GM15510 (cell line): Measurements from ENCODE around the gene CYP27C1.

Experiments used
- POLR2A ChIP-seq: IDR thresholded peaks from 3 replicates; pipeline ENCODE4 v1.6.1; 2011; ENCODE audit warnings: borderline replicate concordance; ENCODE audit not compliant: insufficient read length; ENCODE audit errors: extremely low read depth

CYP27C1 gene

DNA sequence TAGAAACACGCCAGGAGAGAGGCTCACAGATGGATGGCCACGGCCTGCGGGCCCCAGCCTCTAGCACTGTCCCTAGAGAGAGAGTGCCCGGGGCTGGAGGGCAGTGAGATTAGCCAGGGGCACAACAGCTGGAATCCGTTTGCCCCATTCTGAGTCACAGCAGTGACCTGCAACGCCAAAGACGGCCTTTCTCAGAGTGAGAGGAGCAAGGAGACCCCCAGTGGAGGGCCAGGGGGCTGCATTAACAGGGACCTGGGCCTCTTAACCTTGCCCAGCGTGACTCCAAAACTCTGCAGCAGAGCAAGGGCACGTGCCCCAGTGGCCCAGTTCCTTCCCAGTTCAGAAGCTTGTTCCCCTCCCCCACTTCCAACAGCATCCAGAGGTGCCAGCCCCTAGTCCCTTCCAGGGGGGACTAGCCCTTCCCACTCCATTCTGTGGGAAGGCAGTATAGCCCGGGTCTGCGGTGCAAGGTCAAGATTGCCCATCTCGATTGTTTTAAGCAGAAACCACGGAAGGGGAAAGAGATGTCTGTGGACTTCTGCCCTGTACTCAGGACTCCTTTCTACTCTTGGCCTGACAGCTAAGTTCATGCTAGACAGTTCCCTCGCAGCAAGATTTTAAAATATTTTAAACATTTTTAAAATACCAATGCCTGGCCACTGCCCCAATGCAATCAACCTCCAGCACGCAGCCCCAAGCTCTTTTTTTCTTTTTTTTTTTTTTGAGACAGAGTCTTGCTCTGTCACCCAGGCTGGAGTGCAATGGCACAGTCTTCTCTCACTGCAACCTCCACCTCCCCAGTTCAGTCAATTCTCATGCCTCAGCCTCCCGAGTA, 62.2 kb downstream of the CYP27C1 start:
- TF ChIP-seq POLR2A = no peak

DNA sequence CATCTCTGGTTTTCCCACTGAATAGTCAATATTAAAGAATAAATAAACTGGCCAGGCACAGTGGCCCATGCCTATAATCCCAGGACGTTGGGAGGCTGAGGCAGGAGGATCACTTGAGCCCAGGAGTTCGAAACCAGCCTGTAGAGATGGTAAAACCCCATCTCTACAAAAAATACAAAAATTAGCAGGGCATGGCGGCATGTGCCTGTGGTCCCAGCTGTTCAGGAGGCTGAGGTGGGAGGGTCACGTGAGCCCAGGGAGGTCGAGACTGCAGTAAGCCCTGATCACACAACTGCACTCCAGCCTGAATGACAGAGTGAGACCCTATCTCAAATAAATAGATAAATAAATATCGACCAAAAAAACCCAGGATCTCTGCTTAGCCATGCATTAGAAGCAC, 63.0 kb downstream of the CYP27C1 start:
- TF ChIP-seq POLR2A = no peak

GRCh38 chr2:127155947-127156346, 64.2 kb downstream of the CYP27C1 start:
- no peak for TF ChIP-seq POLR2A

- no peak for TF ChIP-seq POLR2A
Measured at GRCh38 chr2:127155028-127155581, 65.0 kb downstream of the CYP27C1 start.

- TF ChIP-seq POLR2A = no peak
Measured at GRCh38 chr2:127154396-127154795, 65.7 kb downstream of the CYP27C1 start.

DNA sequence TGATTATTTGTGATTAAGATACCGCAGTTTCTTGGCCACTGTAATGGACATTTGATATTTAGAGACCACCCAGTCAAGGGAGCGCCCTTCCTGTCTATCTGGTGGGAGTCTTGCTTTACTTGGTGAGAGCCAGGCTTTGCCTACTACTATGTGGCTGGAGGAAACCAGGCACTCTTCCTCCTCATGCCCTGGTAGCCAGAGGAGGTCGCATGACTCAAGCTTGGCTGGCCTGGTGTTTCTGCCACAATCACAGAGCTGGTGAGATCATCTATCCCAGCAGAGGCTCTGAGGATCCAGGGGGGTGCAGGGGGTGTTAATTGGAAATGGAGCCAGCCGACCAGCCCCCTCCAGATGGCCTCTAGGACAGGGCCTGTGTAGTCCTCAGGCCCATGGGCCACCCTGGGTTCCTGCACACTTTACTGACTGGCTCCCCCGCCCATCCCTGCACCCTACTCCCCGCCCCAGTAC, 66.4 kb downstream of the CYP27C1 start:
- TF ChIP-seq POLR2A = no peak

GRCh38 chr2:127150996-127151395, 69.1 kb downstream of the CYP27C1 start:
- no peak for TF ChIP-seq POLR2A

DNA sequence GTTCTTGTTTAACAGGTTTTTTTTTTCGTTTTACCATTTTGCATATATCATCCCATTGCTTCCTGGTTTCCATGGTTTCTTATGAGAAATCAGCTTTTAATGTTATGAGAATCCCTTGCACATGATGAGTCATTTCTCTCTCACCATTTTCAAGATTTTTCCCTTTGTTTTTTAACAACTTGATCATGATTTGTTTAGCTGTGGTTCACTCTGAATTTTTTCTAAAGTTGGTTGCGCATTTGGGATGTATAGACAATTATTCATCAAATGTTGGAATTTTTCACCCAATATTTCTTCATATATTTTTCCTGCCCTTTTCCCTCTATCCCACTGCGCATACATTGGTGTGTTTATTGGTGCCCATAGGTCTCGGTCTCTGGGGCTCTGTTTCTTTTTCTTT, 70.7 kb downstream of the CYP27C1 start:
- TF ChIP-seq POLR2A = no peak

- TF ChIP-seq POLR2A = no peak
Measured at GRCh38 chr2:127146820-127147502, 73.1 kb downstream of the CYP27C1 start.

DNA sequence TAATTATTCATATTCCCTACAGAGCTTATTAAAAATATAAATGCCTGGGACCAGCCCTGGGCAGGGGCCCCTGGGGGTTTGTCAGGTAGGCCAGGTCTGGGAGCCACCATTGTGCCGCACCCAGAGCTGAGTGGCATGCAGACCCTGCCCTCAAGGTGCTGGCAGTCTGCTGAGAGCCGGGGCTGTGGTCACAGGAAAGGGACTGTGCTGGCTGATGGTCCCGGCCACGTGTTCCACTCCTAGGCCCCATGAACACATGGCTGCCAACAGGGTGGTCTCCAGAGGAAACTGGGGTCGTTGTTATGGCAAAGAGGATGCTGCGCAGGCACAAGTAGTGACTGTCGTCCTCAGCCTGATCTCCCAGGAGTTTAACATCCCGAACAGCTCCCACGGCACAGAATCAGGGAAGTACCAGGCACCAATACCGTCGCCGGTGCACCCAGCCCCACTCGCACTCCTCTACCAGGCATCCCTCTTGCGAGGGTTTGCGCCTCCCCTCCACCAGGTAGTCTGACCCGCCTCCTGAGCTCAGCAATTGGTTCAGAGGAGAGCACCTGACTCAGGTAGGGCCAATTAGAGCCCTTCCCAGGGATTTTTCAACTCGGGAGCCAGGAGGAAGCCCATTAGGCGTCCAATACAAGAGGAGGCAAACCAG, 73.9 kb downstream of the CYP27C1 start:
- TF ChIP-seq POLR2A = no peak

GRCh38 chr2:127145280-127145895, 74.7 kb downstream of the CYP27C1 start:
- no peak for TF ChIP-seq POLR2A

DNA sequence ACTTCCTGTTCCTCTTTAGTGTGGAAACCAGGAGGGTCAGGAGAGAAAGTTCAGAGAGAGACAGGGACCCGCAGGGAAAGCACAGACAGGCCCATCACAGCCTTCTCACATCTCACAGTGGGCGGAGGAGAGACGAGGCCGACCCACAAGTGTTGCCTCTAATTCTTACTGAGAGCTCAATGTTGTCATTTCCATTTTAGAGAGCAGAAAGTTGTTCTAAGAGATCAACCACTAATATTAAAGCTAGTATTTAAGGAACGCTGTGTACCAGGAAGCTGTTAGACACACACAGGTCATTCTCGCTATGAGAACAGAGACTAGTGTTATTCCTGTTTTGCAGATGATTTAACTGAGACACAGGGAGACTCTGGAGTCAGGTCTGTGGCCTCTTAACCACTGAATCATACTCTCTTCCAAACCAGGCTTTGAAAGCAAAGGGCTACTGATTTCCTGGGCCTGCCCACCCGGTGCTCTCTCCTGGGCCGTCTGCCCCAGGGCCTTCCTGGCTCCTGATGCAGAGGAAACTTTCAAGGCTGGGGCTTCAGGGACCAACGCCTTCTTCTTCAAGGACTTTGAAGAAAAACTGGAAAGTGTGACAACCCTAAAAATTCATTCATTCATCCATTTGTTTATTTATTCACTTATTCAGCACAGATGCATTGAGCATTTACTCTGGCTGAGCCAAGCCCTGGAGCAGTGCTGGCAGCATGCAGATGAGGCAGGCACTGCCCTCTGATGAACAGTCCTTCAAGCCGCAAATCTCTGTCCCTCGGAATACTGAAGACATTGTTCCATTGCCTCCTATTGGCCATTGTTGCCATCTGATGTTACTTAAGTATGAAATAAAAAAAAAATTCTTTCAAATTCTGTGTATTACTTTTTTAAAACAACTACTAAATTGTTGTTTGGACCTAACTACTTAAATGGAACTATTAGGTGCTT, 76.0 kb downstream of the CYP27C1 start:
- TF ChIP-seq POLR2A = no peak
